ENCODE data around the gene LFNG. TPM values are rescaled to one million over a fixed set of nuclear protein-coding genes. Genes with fewer than 3 reads are reported as not detected.
A peak's percentile ranks its signal among the peaks of the same experiment; 100 is the strongest.

The LFNG gene
- total and polyA plus RNA-seq, 2 donors (not counting 1 experiment from before 2014, with no cell fraction given), result 73.3 to 208 TPM

DNA sequence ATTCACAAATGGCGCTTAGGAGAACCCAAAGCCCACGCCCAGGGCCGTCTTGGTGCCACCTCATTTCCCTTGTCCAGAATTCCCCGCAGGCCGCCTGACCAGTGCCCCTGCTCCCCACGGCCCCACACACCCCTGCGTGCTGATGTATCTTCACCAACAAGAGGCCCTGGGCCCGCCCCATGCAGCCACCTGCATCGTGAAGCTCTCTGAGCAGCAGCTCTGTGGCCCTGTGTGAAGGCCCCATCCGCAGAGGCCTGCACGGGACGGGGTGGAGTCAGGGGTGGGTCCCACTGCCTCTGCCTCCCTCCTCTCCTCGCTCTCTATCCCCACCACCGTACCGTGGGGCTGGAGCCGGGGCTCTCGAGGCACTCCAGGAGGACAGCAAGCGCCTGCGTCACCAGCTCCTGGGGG is 21.1 kb downstream of the LFNG start:
- TF ChIP-seq CTCF (IDR thresholded peaks at IDR 0.05) (no peak), EZH2 (IDR thresholded peaks at IDR 0.05; ENCODE audit: borderline replicate concordance, insufficient read depth, low read depth, low read length, poor library complexity, severe bottlenecking) (no peak)
- no peak overlapping the region for H3K4me2 ChIP-seq (replicated peaks; ENCODE audit: low read depth, low read length, poor library complexity, severe bottlenecking)
- H3K27ac ChIP-seq (ENCODE audit: low read length in 2 of 2), result no peak overlapping the region
- H3K9me3 ChIP-seq (ENCODE audit: control extremely low read depth in 1 of 3, control insufficient read depth in 2 of 3, insufficient read depth in 1 of 3, low read length in 2 of 3), result no peaks in the 10 kb centered on the region
- POLR2A ChIA-PET, result interaction anchor here (0.6 kb wide), 1 partner anchor 222 kb away, joined by 3 read pairs; no protein-coding TSS in a partner anchor
- H3K9me3 Mint-ChIP-seq (ENCODE audit: insufficient read depth), result no peaks in the 10 kb centered on the region
- no peaks in the 10 kb centered on the region for H3K27me3 ChIP-seq (replicated peaks in 1 of 4; ENCODE audit: control extremely low read depth in 1 of 4, control insufficient read depth in 3 of 4, insufficient read depth in 4 of 4, low read length in 3 of 4)
- H4K20me1 ChIP-seq (ENCODE audit: control insufficient read depth, insufficient read depth, low read length, poor library complexity, severe bottlenecking), result peaks cover 6% of the 10 kb centered on the region
- CTCF ChIA-PET, result interaction anchor here (0.6 kb wide), 1 partner anchor 144 kb away, joined by 3 read pairs; no protein-coding TSS in a partner anchor
- H3K4me1 ChIP-seq (ENCODE audit: control insufficient read depth in 2 of 2, insufficient read depth in 2 of 2, low read length in 2 of 2), result peaks cover 0 to 9% of the 10 kb centered on the region in 2 donors
- intact Hi-C loops (cut with micrococcal nuclease), result no loop called here
- peak; percentile 25 for DNase-seq
- WGBS (ENCODE audit: insufficient coverage), result 96% methylated on average over 15 of the region's 19 CpGs
- no peak overlapping the region for H3K9ac ChIP-seq (ENCODE audit: low read length)
- H3K4me3 ChIP-seq (ENCODE audit: control extremely low read depth in 1 of 5, extremely low read depth in 1 of 5, insufficient read depth in 1 of 5, low read depth in 2 of 5, low read length in 4 of 5), result no peak overlapping the region
- no peaks in the 10 kb centered on the region for H3K79me2 ChIP-seq (ENCODE audit: control insufficient read depth, insufficient read depth, low read length)
- peaks cover 0 to 63% of the 10 kb centered on the region in 2 experiments for H3K36me3 ChIP-seq (replicated peaks in 1 of 2; ENCODE audit: control extremely low read depth in 1 of 2, control insufficient read depth in 1 of 2, extremely low read depth in 1 of 2, insufficient read depth in 2 of 2, low read length in 1 of 2)
- ATAC-seq (ENCODE audit: low read depth), result no peak
- no peak overlapping the region for H3K4me3 Mint-ChIP-seq
- no peak overlapping the region for H2AFZ ChIP-seq (ENCODE audit: insufficient read depth, low read depth, low read length, poor library complexity, severe bottlenecking)
- H3K27me3 Mint-ChIP-seq, result no peaks in the 10 kb centered on the region
- H3K4me1 Mint-ChIP-seq, result peaks cover 8% of the 10 kb centered on the region
- no peak overlapping the region for H3K27ac Mint-ChIP-seq

DNA sequence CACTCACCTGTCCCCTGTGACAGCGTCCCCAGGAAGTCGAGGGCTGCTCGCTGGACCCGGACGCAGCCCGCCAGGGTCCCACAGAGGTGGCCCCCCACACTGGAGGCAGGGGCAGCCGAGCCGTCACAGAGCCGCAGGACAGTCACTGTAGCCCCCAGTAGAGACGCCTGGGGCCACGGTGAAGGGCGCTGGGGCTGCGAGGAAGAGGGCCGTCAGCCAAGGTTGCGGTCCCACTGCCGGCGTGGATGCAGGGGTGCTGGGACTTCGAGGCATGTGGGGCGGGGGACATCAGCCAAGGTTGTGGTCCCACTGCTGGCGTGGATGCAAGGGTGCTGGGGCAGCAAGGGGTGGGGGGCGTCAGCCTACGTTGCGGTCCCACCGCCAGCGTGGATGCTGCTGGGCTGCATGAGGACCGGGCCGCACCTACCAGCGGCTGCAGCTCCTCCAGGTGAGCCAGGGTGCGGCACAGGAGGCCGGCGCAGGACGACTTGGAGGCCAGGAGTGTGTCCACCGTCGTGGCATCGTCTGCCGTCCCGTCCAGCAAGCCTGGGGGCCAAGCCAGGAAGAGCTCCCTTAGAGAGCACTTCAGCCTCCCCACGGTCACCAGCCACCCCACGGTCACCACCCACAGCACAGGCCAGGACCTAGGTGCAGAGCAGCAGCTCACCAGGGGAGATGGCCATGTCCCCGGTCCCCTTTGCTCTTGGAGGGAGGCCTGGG is 21.9 kb downstream of the LFNG start:
- H3K9ac ChIP-seq (ENCODE audit: low read length), result no peak overlapping the region
- H3K9me3 Mint-ChIP-seq (ENCODE audit: insufficient read depth), result no peaks in the 10 kb centered on the region
- peaks cover 0 to 71% of the 10 kb centered on the region in 2 experiments for H3K36me3 ChIP-seq (replicated peaks in 1 of 2; ENCODE audit: control extremely low read depth in 1 of 2, control insufficient read depth in 1 of 2, extremely low read depth in 1 of 2, insufficient read depth in 2 of 2, low read length in 1 of 2)
- 97% methylated on average over 39 of the region's 40 CpGs for WGBS (ENCODE audit: insufficient coverage)
- H3K79me2 ChIP-seq (ENCODE audit: control insufficient read depth, insufficient read depth, low read length), result peaks cover 6% of the 10 kb centered on the region
- no peak overlapping the region for H3K4me2 ChIP-seq (replicated peaks; ENCODE audit: low read depth, low read length, poor library complexity, severe bottlenecking)
- H3K4me3 Mint-ChIP-seq, result no peak overlapping the region
- TF ChIP-seq CTCF (IDR thresholded peaks at IDR 0.05) (no peak), EZH2 (IDR thresholded peaks at IDR 0.05; ENCODE audit: borderline replicate concordance, insufficient read depth, low read depth, low read length, poor library complexity, severe bottlenecking) (no peak)
- DNase-seq, result peak; percentile 20
- H3K27me3 ChIP-seq (replicated peaks in 1 of 4; ENCODE audit: control extremely low read depth in 1 of 4, control insufficient read depth in 3 of 4, insufficient read depth in 4 of 4, low read length in 3 of 4), result no peaks in the 10 kb centered on the region
- peaks cover 8% of the 10 kb centered on the region for H3K4me1 Mint-ChIP-seq
- H4K20me1 ChIP-seq (ENCODE audit: control insufficient read depth, insufficient read depth, low read length, poor library complexity, severe bottlenecking), result peaks cover 6% of the 10 kb centered on the region
- H2AFZ ChIP-seq (ENCODE audit: insufficient read depth, low read depth, low read length, poor library complexity, severe bottlenecking), result no peak overlapping the region
- no peak overlapping the region for H3K27ac ChIP-seq (ENCODE audit: low read length in 2 of 2)
- no peak overlapping the region for H3K27ac Mint-ChIP-seq
- H3K9me3 ChIP-seq (ENCODE audit: control extremely low read depth in 1 of 3, control insufficient read depth in 2 of 3, insufficient read depth in 1 of 3, low read length in 2 of 3), result no peaks in the 10 kb centered on the region
- POLR2A ChIA-PET, result interaction anchor here (0.7 kb wide), 1 partner anchor 13 kb away, joined by 12 read pairs; no protein-coding TSS in a partner anchor
- no peak overlapping the region for H3K4me3 ChIP-seq (ENCODE audit: control extremely low read depth in 1 of 5, extremely low read depth in 1 of 5, insufficient read depth in 1 of 5, low read depth in 2 of 5, low read length in 4 of 5)
- intact Hi-C loops (cut with micrococcal nuclease), result no loop called here
- CTCF ChIA-PET, result interaction anchor here (0.8 kb wide), 1 partner anchor 13 kb away, joined by 3 read pairs; no protein-coding TSS in a partner anchor
- H3K4me1 ChIP-seq (ENCODE audit: control insufficient read depth in 2 of 2, insufficient read depth in 2 of 2, low read length in 2 of 2), result peaks cover 0 to 9% of the 10 kb centered on the region in 2 donors
- H3K27me3 Mint-ChIP-seq, result no peaks in the 10 kb centered on the region
- no peak for ATAC-seq (ENCODE audit: low read depth)

Measured in B cell (primary cell).